Epithelial cell of esophagus (primary cell): Measurements from ENCODE around the gene KCNC3.
"Not testable (repeated sequence)": the region's sequence is repeated elsewhere in the genome, so short reads cannot be mapped to it uniquely, and the experiment has no call there.

Experiments used
- DNase-seq: peaks from one replicate; pipeline ENCODE4 v3.0.0; 2010; ENCODE audit warnings: low read depth
- H3K4me3 ChIP-seq: 2 replicates; pipeline ENCODE4 v1.5.1; 2011; ENCODE audit warnings: mild to moderate bottlenecking, low read length, control low read depth
- TF ChIP-seq, protein P1 (sequence below): IDR thresholded peaks from 2 replicates; pipeline ENCODE4 v1.5.1; 2011; ENCODE audit warnings: low read depth, mild to moderate bottlenecking, low read length, control low read depth, inconsistent platforms; ENCODE audit not compliant: insufficient read depth; ENCODE audit errors: missing control alignments

Gene KCNC3

DNA sequence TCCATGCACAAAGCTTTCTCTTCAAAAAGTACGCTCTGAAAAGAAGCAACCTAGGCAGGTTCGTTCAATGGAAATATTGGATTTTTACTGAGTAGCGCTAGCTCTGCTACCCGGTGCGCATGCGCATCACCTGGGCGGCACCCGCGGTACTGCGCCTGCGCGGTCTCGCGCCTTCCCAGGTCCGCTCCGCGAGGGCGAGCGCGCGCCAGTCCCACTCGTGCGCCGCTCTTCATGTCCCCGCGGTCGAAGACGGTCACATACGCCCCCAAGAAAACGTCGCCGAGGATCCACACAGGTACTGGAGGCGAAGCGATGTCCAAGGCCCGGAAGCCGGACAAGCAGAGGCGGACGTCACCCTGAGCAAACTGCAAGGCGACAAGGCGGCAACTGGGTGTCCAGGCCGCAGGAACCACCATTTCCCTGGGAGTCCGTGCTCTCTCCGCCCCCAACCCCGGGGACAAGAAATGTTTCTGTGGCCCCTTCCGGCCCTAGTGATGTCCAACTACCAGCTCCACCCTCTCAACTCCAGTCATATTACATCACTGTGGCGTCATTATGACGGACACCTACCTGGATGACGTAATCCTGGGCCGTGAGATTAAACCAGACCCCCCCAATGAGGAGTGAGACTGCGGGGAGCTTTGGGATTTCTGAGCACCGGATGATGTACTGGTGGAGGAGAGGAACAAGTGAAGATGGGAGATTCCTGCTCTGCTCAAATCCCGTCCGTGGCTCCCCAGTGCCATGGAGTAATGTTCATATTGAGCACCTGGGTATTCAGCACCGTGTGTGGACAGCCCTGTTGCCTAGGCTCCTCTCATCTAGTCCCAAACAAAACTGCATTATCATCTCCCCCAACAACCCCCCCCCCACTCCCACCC, 4.8 kb upstream of the KCNC3 start:
- TF ChIP-seq, protein P1, sequence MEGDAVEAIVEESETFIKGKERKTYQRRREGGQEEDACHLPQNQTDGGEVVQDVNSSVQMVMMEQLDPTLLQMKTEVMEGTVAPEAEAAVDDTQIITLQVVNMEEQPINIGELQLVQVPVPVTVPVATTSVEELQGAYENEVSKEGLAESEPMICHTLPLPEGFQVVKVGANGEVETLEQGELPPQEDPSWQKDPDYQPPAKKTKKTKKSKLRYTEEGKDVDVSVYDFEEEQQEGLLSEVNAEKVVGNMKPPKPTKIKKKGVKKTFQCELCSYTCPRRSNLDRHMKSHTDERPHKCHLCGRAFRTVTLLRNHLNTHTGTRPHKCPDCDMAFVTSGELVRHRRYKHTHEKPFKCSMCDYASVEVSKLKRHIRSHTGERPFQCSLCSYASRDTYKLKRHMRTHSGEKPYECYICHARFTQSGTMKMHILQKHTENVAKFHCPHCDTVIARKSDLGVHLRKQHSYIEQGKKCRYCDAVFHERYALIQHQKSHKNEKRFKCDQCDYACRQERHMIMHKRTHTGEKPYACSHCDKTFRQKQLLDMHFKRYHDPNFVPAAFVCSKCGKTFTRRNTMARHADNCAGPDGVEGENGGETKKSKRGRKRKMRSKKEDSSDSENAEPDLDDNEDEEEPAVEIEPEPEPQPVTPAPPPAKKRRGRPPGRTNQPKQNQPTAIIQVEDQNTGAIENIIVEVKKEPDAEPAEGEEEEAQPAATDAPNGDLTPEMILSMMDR, result no peak
- peak; percentile 55 for DNase-seq
- peak overlapping the region; percentile 41 for H3K4me3 ChIP-seq

DNA sequence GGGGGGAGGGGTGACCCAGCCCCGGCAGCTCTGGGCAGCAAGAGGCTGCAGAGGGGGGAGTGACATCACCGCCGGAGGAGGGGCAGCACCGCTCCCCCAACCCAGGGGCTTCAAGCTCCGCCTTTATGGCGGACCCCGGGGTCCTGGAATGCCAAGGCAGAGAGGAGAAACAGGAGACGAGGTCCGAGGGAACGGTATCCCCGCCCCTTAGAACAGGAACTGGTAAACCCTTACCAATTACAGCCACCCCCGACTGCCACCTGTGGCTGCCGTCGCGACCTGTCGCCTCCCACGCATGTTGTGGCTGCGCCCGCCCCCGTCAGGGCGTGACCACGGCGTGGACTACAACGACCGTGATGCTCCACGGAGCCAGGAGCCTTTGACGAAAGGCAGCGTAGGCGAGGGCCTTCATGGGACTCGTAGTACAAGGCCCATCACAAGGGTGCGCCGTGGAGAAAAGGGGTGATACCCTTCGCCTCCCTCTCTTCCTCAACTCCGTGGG, 4.1 kb upstream of the KCNC3 start:
- H3K4me3 ChIP-seq, result peak overlapping the region; percentile 41
- peak; percentile 81 for DNase-seq
- TF ChIP-seq, protein P1, result peak; percentile 9

DNA sequence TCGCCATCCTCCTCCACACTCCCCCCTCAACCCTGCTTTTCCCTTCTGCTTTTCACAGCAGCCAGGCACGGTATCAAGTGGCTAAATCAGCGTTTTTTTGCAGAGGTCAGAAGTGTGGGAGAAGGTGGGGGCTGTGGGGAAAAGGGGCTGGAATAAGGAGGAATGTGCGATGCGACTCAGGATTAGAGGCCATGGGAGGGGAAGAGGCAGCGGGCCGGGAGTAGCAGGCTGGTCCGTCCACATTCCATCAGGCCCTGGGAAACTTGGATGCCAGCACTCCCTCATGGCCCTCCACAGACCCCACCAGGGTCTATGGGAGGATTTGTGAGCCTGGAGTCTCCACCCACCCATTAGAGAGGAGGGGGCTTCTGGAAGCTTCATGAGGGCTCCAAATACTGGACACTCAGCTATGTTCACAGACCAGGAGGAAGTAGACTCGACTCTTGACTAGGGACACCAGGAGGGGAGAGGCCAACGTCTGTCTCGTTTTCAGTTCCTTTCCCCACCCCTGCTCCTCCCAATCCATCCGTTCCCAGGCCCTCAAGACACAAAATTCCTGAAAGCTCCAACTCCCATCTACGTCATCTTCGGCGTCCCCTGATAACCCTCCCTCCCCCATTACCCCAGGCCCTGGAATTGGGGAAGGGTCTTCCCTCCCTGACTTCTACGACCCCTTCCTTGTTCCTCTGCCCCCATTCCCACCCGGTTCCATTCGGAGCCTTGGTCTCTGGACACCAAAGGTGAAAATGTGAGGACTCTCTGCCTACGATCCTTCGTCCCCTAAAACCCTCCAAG, 3.3 kb upstream of the KCNC3 start:
- no peak overlapping the region for H3K4me3 ChIP-seq
- TF ChIP-seq, protein P1, result no peak
- DNase-seq, result no peak

DNA sequence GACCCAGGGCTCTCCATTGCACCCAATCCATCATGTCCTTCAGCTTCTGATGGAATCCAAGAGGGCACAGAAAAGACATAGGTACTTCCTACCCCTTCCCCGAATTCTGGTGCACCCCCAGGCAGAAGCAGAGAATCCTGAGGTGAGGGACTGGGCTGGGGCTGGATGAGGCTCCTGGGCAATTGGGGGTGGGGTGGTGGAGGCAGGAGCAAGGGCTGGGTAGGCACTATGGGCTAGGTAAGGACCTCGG, 2.7 kb upstream of the KCNC3 start:
- DNase-seq, result no peak
- TF ChIP-seq, protein P1, result no peak
- H3K4me3 ChIP-seq, result no peak overlapping the region

DNA sequence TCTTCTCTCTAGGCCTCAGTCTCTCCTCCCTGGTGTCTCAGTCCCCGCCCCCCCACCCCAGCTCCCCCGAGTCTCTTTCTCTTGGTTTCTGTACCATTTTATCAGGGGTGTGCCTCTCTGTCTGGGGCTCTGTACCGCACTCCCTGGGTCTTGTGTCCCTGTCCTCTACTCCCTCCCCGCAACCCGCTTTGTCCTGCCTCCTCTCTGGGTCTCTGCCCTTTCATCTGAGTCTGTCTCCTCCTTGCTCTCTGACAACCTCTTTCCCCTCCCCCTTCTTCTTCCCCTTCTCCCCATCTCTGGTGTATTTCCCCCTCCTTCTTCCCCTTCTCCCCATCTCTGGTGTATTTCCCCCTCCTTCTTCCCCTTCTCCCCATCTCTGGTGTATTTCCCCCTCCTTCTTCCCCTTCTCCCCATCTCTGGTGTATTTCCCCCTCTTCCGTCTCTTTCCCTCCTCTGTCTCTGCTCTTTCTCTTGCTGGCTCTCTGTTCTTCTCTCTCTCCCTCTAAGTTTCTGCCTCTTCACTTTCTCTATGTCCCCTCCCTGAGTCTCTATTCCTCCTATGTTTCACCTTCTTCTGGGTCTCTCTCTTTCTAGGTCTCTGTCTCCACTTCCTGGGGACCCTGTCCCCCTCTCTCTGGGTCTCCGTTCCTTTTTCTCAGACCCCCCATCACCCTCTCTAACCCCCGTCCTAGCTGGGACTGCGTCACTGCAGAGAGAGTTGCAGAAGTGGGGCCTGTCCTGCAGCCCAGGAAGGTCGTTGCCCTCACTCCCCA, 2.2 kb upstream of the KCNC3 start:
- no peak overlapping the region for H3K4me3 ChIP-seq
- no peak for DNase-seq
- TF ChIP-seq, protein P1, result no peak

DNA sequence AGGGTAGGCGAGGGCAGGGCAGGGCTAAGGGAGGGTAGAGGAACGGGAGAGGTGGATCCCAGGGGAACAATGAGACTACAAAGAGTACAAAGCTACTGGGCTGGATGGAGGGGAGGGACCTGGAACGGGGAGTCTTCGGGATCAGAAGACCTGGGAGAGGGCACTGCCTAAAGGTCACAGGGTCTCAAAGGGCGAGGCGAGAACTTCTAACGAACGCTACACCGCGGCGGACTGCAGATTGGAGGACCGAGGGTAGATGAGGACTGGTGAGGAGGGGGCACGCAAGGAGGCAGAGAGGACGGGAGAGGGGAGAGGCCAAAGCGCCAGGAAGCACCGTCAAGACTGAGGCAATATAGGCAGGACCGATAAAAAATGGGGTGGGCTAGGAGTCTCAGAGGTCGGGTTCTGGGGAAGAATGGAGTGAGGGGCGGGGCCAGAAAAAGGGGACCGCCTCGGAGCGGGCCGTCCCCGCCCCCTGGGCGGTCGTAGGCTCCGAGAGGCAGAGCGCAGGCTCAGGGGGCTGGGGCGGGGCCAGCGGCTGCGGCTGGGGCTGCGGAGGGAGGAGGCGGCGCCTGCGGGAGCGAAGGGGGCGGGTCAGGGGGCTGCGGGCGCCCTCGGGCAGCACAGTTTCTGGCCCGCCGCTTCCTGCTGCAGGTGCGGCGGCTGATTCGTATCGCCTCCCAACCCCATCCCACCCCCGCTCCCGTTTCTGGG, 1.3 kb upstream of the KCNC3 start:
- no peak overlapping the region for H3K4me3 ChIP-seq
- no peak for DNase-seq
- TF ChIP-seq, protein P1, result no peak

DNA sequence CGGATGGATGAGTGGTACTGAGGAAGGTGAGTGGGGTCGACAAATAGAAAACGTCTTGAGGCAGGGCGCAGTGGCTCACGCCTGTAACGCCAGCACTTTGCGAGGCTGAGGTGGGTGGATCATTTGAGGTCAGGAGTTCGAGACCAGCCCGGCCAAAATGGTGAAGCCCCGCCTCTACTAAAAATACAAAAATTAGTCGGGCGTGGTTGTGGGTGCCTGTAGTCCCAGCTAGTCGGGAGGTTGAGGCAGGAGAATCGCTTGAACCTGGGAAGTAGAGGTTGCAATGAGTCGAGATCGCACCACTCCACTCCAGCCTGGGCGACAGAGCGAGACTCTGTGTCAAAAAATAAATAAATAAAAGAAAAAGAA, 733 bp upstream of the KCNC3 start:
- H3K4me3 ChIP-seq, DNase-seq: not testable (repeated sequence)
